ENCODE data around the gene NDOR1. TPM values are rescaled to one million over a fixed set of nuclear protein-coding genes. Genes with fewer than 3 reads are reported as not detected.

NDOR1 gene
- polyA plus RNA-seq, 4 donors, result 9.2 to 15.3 (median 12.1) TPM

DNA sequence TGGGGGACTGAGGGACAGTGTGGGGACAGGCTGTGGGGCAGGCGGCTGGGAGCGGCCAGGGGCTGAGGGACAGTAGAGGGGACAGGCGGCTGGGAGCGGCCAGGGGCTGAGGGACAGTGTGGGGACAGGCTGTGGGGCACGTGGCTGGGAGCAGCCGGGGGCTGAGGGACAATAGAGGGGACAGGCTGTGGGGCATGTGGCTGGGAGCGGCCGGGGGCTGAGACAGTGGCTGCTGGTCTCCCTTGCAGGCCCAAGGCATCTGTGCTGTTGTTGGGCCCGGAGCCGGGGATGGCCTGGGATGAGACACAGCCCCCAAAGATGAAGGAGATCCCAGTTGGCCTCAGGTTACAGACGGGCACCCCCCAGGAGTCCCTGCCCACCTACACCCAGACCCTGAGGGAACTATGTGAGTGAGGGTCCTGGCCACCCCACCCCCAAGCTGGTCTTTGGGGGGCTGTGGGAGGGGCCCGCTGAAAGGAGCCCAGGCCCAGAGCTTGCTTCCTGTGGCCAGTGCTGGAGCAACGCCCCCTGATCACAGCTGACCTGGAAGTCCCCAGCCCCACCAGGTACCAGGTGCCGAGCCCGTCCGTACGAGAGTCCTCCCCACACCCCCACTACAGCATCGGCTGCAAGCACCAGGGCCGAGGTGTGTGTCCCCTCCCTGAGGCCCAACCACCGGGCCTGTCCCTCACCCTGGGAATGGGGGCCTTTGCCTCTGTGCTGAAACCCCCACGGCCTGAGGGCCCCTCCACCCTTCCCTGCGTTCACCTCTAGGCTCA is 46.2 kb downstream of the NDOR1 start:
- DNase-seq (no peak), FAIRE-seq (no peak)
- WGBS, 3 donors, result 76 to 85% (median 84%) methylated on average over 16 to 22 of the region's 22 CpGs
- no peak overlapping the region for H3K27ac ChIP-seq (ENCODE audit: low read depth in 1 of 3, low read length in 2 of 3)
- no peak overlapping the region for H3K4me3 ChIP-seq (ENCODE audit: low read depth in 1 of 3, low read length in 3 of 3)
- H3K36me3 ChIP-seq (ENCODE audit: control insufficient read depth in 3 of 3, insufficient read depth in 2 of 3, low read depth in 1 of 3, low read length in 3 of 3), result peaks cover 0 to 7% (median 0%) of the 10 kb centered on the region in 3 donors
- H3K9me3 ChIP-seq (ENCODE audit: control insufficient read depth in 2 of 2, insufficient read depth in 1 of 2, low read depth in 1 of 2, low read length in 1 of 2), result no peaks in the 10 kb centered on the region
- H3K4me1 ChIP-seq (ENCODE audit: control insufficient read depth in 3 of 3, insufficient read depth in 2 of 3, low read depth in 1 of 3, low read length in 2 of 3), result peaks cover 7 to 31% (median 8%) of the 10 kb centered on the region in 3 donors
- no peaks in the 10 kb centered on the region for H3K27me3 ChIP-seq (ENCODE audit: control insufficient read depth in 3 of 3, insufficient read depth in 3 of 3, low read length in 3 of 3)

DNA sequence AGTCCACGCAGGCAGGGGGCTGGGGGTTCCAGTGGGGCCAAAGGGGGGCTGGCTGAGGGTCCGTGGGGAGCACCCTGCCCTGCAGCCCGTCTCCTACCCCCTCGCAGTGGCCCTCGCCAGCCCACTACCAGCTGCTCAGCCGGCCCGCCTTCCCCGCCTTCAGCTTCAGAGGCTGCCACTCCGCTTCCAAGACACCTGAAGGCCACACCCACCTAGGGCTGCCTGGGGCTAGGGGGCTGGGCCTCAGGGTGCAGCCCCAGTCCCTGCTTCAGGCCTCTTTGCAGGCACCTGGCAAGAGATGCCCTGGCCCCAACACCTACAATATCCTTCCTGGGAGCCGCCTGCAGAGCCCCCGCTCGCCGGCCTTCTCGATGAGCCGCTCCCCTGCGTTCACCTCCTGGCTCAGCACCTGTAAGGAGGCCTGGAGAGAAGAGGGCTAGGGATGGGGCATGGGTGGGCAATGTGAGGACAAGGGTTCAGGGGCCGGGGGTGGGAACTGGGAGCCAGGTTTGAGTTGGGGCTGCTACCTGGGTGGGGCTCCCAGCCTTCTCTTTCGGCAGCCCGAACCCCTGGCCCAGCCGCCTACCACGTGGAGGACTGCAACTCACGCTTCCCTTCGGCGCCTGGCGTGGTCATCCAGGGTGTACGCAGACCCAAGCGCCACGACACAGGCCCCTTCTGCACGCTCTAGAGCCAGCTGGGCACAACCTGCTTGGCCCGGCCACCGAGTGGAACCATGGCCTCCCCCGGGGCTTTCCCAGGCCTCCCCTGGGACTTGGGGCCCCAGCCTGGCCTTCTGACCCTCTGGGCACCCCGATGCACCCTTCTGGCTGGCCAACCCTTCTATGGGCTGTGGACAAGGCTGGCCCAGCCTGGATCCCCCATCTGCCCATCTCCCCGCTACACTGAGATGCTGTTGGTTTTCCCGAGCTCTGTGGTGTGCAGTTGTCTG is 47.3 kb downstream of the NDOR1 start:
- Histone ChIP-seq H3K27ac (ENCODE audit: low read depth in 1 of 3, low read length in 2 of 3) (no peak overlapping the region), H3K4me1 (ENCODE audit: control insufficient read depth in 3 of 3, insufficient read depth in 2 of 3, low read depth in 1 of 3, low read length in 2 of 3) (peaks cover 8 to 32% (median 8%) of the 10 kb centered on the region in 3 donors), H3K27me3 (ENCODE audit: control insufficient read depth in 3 of 3, insufficient read depth in 3 of 3, low read length in 3 of 3) (no peaks in the 10 kb centered on the region), H3K36me3 (ENCODE audit: control insufficient read depth in 3 of 3, insufficient read depth in 2 of 3, low read depth in 1 of 3, low read length in 3 of 3) (peaks cover 0 to 15% (median 0%) of the 10 kb centered on the region in 3 donors), H3K9me3 (ENCODE audit: control insufficient read depth in 2 of 2, insufficient read depth in 1 of 2, low read depth in 1 of 2, low read length in 1 of 2) (no peaks in the 10 kb centered on the region), H3K4me3 (ENCODE audit: low read depth in 1 of 3, low read length in 3 of 3) (no peak overlapping the region)
- DNase-seq (peak; percentile 60 to 83), FAIRE-seq (no peak)
- 44 to 70% (median 62%) methylated on average over 28 to 35 of the region's 35 CpGs for WGBS, 3 donors

DNA sequence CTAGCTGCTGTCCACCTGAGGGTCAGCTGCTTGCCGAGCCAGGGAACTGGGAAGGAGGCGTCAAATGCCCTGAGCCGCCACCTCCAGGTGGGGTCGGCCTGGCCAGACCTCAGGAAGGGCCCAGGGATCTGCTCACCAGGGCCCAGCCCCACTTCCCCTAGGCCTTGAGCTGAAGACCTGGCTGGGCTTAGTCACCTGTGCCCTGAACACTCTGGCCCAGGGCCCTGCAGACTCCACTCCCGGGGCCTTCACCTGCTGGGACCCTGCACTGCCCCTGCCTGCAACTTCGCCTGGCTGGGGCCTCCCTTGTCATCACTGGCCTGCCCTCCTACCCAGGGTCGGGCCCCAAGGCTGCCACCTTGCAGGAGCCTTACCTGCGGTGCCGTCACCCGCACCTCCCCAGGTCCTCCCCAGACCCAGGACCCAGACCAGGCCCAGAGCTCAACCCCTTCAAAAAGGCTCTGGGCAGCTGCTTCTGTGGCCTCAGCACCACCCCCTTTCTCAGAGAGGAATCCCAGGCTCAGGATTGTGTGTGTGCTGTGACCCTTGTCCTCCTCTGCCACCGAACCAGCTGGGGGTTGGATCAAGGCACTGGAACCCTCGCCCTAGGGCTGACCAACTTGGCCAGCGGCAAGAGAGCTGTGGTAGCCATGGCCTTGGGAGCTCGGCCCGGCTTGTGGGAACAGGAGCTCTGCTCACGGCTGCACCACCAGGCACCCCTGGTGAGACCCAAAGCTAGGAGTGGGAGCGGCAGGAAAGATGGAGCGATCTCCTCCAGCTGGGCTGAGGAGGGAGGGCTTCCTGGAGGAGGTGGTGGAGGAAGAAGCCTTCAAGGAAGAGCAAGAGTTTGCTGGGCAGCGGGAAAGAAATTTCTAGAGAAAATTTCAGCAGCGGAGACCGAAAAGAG is 48.5 kb downstream of the NDOR1 start:
- H3K36me3 ChIP-seq (ENCODE audit: control insufficient read depth in 3 of 3, insufficient read depth in 2 of 3, low read depth in 1 of 3, low read length in 3 of 3), result peaks cover 0 to 27% (median 3%) of the 10 kb centered on the region in 3 donors
- H3K27ac ChIP-seq (ENCODE audit: low read depth in 1 of 3, low read length in 2 of 3), result peak overlapping the region; percentile 79 to 92 (median 89)
- WGBS, 3 donors, result 20 to 55% (median 45%) methylated on average over 20 to 21 of the region's 21 CpGs
- H3K27me3 ChIP-seq (ENCODE audit: control insufficient read depth in 3 of 3, insufficient read depth in 3 of 3, low read length in 3 of 3), result no peaks in the 10 kb centered on the region
- peak overlapping the region; percentile 66 to 92 (median 92) for H3K4me3 ChIP-seq (ENCODE audit: low read depth in 1 of 3, low read length in 3 of 3)
- no peak for FAIRE-seq
- DNase-seq, result peak; percentile 69 to 79
- no peaks in the 10 kb centered on the region for H3K9me3 ChIP-seq (ENCODE audit: control insufficient read depth in 2 of 2, insufficient read depth in 1 of 2, low read depth in 1 of 2, low read length in 1 of 2)
- peaks cover 8 to 32% (median 8%) of the 10 kb centered on the region in 3 donors for H3K4me1 ChIP-seq (ENCODE audit: control insufficient read depth in 3 of 3, insufficient read depth in 2 of 3, low read depth in 1 of 3, low read length in 2 of 3)

DNA sequence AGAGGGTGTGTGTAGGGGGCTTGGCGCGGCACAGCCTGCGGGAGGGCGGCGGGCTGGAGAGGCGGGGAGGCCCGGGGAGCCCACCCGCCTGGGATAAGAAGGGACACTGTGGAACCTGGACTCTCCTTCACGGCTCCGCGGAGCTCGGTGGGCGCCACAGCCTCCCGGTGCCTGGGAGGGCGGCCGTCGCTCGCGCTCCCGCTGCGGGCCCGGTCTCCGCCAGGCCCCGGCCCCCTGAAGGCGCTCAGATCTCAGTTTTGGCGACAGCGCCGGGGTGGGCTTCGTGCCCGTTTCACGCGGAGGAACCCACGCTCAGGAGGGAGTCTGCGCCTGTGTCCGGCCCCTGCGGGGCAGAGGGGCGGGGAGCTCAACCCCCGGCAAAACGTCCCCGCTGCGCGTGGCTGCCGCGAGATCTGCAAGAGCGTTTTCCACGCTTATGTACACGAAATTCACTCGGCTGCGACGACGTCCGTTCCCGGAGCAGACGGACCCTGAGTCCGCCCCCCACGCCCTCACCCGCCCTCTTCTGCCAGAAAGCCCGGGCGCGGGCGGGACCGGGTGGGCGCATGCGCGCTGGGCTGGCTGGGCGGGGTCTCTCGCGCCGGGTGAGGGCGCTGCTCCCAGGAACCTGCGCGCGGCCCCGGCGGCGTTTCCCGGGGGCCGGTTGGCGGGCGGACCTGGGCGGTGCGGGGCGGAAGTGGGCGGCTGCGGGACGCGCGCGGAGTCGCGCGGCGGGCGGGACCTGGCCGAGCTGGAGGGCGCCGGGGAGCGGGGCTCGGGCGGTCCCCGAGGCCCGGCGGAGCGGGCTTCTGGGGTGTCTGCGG is 49.3 kb downstream of the NDOR1 start, which contains the start of gene NELFB:
Gene NELFB, plus strand, starts transcription at position 704 of the 824 bp plus-strand sequence.
- peak; percentile 92 to 96 for DNase-seq
- Histone ChIP-seq H3K4me3 (ENCODE audit: low read depth in 1 of 3, low read length in 3 of 3) (peak within 1 kb of the TSS; percentile 66 to 92 (median 92)), H3K4me1 (ENCODE audit: control insufficient read depth in 3 of 3, insufficient read depth in 2 of 3, low read depth in 1 of 3, low read length in 2 of 3) (peaks cover 8 to 32% (median 8%) of the 10 kb centered on the region in 3 donors)

DNA sequence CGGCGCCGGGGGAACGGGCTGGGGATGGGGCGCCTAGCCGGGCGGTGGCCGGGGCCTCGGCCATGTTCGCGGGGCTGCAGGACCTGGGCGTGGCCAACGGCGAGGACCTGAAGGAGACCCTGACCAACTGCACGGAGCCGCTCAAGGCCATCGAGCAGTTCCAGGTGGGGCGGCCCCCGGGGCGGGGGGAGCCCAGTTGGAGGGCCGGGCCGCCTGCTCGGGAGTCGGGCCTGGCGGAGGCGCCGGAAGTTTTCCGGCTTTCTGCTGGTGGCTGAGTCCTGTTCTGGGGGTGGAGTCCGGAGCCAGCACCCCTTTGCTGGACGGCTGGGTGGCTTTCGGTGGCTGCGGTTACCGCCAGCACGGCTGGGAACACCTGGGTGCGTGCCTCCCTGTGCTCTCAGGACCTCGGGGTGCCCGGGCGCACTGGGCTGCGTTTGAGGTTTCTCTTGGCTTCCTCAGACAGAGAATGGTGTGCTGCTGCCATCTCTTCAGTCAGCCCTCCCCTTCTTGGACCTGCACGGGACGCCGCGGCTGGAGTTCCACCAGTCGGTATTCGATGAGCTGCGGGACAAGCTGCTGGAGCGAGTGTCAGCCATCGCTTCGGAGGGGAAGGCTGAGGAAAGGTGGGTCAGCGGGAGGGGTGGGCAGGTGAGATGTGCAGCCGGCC is 50.1 kb downstream of the NDOR1 start:
- no peak for DNase-seq
- peak overlapping the region; percentile 4 to 41 (median 30) for H3K27ac ChIP-seq (ENCODE audit: low read depth in 1 of 3, low read length in 2 of 3)
- no peaks in the 10 kb centered on the region for H3K27me3 ChIP-seq (ENCODE audit: control insufficient read depth in 3 of 3, insufficient read depth in 3 of 3, low read length in 3 of 3)
- peaks cover 8 to 32% (median 8%) of the 10 kb centered on the region in 3 donors for H3K4me1 ChIP-seq (ENCODE audit: control insufficient read depth in 3 of 3, insufficient read depth in 2 of 3, low read depth in 1 of 3, low read length in 2 of 3)
- 0 to 2% (median 1%) methylated on average over 31 to 51 of the region's 51 CpGs for WGBS, 3 donors
- no peak for FAIRE-seq
- peaks cover 0 to 34% (median 6%) of the 10 kb centered on the region in 3 donors for H3K36me3 ChIP-seq (ENCODE audit: control insufficient read depth in 3 of 3, insufficient read depth in 2 of 3, low read depth in 1 of 3, low read length in 3 of 3)
- H3K9me3 ChIP-seq (ENCODE audit: control insufficient read depth in 2 of 2, insufficient read depth in 1 of 2, low read depth in 1 of 2, low read length in 1 of 2), result no peaks in the 10 kb centered on the region
- peak overlapping the region; percentile 66 to 92 (median 86) for H3K4me3 ChIP-seq (ENCODE audit: low read depth in 1 of 3, low read length in 3 of 3)

More for the DNA sequence above, 49.3 kb downstream of the NDOR1 start, which contains the start of gene NELFB:
- no peaks in the 10 kb centered on the region for H3K27me3 ChIP-seq (ENCODE audit: control insufficient read depth in 3 of 3, insufficient read depth in 3 of 3, low read length in 3 of 3)
- FAIRE-seq, result no peak
- H3K27ac ChIP-seq (ENCODE audit: low read depth in 1 of 3, low read length in 2 of 3), result peak within 1 kb of the TSS; percentile 79 to 92 (median 89)
- no peaks in the 10 kb centered on the region for H3K9me3 ChIP-seq (ENCODE audit: control insufficient read depth in 2 of 2, insufficient read depth in 1 of 2, low read depth in 1 of 2, low read length in 1 of 2)
- peaks cover 0 to 31% (median 6%) of the 10 kb centered on the region in 3 donors for H3K36me3 ChIP-seq (ENCODE audit: control insufficient read depth in 3 of 3, insufficient read depth in 2 of 3, low read depth in 1 of 3, low read length in 3 of 3)
- 1 to 3% (median 1%) methylated on average over 47 to 105 of the region's 105 CpGs for WGBS, 3 donors

DNA sequence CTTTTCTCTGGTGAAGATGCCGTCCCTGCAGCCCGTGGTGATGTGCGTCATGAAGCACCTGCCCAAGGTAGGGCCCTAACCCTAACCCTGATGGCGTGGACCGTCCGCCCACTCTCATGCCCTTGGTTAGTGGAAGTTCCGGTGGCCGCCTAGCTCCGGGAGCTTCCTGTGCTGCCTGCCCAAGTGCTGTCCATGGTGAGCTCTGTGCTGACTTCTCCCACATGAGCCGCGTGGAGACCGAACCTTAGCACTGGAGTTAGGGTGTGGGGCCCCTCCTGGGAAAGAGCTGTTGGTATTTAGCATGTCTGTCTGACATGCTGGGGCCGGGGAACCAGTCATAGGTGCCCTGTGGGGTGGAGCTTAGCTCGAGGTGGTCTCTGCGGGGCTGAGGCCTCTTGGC is 50.9 kb downstream of the NDOR1 start:
- Histone ChIP-seq H3K4me3 (ENCODE audit: low read depth in 1 of 3, low read length in 3 of 3) (peak overlapping the region in 2 of 3 donors; percentile 66 to 86), H3K4me1 (ENCODE audit: control insufficient read depth in 3 of 3, insufficient read depth in 2 of 3, low read depth in 1 of 3, low read length in 2 of 3) (peaks cover 8 to 32% (median 8%) of the 10 kb centered on the region in 3 donors), H3K27me3 (ENCODE audit: control insufficient read depth in 3 of 3, insufficient read depth in 3 of 3, low read length in 3 of 3) (no peaks in the 10 kb centered on the region), H3K9me3 (ENCODE audit: control insufficient read depth in 2 of 2, insufficient read depth in 1 of 2, low read depth in 1 of 2, low read length in 1 of 2) (no peaks in the 10 kb centered on the region), H3K27ac (ENCODE audit: low read depth in 1 of 3, low read length in 2 of 3) (no peak overlapping the region), H3K36me3 (ENCODE audit: control insufficient read depth in 3 of 3, insufficient read depth in 2 of 3, low read depth in 1 of 3, low read length in 3 of 3) (peaks cover 0 to 37% (median 6%) of the 10 kb centered on the region in 3 donors)
- 69 to 83% (median 76%) methylated on average over 15 of the region's 15 CpGs for WGBS, 3 donors
- DNase-seq (no peak), FAIRE-seq (no peak)

DNA sequence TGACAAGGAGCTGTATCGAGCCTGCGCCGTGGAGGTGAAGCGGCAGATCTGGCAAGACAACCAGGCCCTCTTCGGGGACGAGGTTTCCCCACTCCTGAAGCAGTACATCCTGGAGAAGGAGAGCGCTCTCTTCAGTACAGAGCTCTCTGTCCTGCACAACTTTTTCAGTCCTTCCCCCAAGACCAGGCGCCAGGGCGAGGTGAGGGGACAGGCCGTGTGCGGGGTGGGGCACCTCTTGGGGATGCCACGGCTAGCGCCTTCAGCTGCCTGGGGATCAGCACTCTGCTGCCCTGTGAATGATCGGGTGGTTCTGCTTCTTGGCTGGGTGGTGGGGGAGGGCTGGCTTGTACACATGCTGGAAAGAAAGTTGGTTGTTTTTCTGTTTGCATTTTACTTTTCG is 51.4 kb downstream of the NDOR1 start:
- peak overlapping the region in 1 of 3 donors; percentile 86 for H3K4me3 ChIP-seq (ENCODE audit: low read depth in 1 of 3, low read length in 3 of 3)
- FAIRE-seq (no peak), DNase-seq (no peak)
- 89 to 93% (median 89%) methylated on average over 15 of the region's 15 CpGs for WGBS, 3 donors
- H3K27ac ChIP-seq (ENCODE audit: low read depth in 1 of 3, low read length in 2 of 3), result no peak overlapping the region
- peaks cover 0 to 42% (median 6%) of the 10 kb centered on the region in 3 donors for H3K36me3 ChIP-seq (ENCODE audit: control insufficient read depth in 3 of 3, insufficient read depth in 2 of 3, low read depth in 1 of 3, low read length in 3 of 3)
- peaks cover 8 to 29% (median 8%) of the 10 kb centered on the region in 3 donors for H3K4me1 ChIP-seq (ENCODE audit: control insufficient read depth in 3 of 3, insufficient read depth in 2 of 3, low read depth in 1 of 3, low read length in 2 of 3)
- H3K9me3 ChIP-seq (ENCODE audit: control insufficient read depth in 2 of 2, insufficient read depth in 1 of 2, low read depth in 1 of 2, low read length in 1 of 2), result no peaks in the 10 kb centered on the region
- no peaks in the 10 kb centered on the region for H3K27me3 ChIP-seq (ENCODE audit: control insufficient read depth in 3 of 3, insufficient read depth in 3 of 3, low read length in 3 of 3)
